Activated CD8-positive, alpha-beta T cell treated with anti-CD3 and anti-CD28 coated beads, Interleukin-2, amount 10 ng/mL, durations not matched to agents 7 days and 5 days (primary cell): ENCODE results near the gene MGLL. TPM values are rescaled to one million over a fixed set of nuclear protein-coding genes. Genes with fewer than 3 reads are reported as not detected.
A peak's percentile ranks its signal among the peaks of the same experiment; 100 is the strongest.

Experiments used
- ATAC-seq: fragments of 150-1000 bp; cut with Tn5 transposase; one replicate; pipeline ENCODE4 v1.10.0; 2021; ENCODE audit warnings: moderate library complexity
- CTCF ChIA-PET: fragments of 350-600 bp; sonication (Branson Sonifier 250); formaldehyde crosslinking; loops from one replicate; lab custom pipeline; 2021; ENCODE audit warnings: antibody characterized with exemption; lab: Charles Lee
- POLR2A ChIA-PET: fragments of 350-600 bp; sonication (Branson Sonifier 250); formaldehyde crosslinking; loops from one replicate; lab custom pipeline; 2021; ENCODE audit warnings: antibody characterized with exemption; lab: Charles Lee
- DNase-seq: peaks from one replicate; pipeline ENCODE4 v3.0.0-alpha.2; 2020
- H3K27ac Mint-ChIP-seq: one replicate; pipeline ENCODE4 v1.8.0; 2021; ENCODE audit warnings: mild to moderate bottlenecking, mixed read lengths
- H3K27me3 Mint-ChIP-seq: one replicate; pipeline ENCODE4 v1.8.0; 2021; ENCODE audit warnings: low read depth, mixed read lengths
- H3K36me3 Mint-ChIP-seq: one replicate; pipeline ENCODE4 v1.8.0; 2021; ENCODE audit warnings: low read depth, mixed read lengths
- H3K4me1 Mint-ChIP-seq: one replicate; pipeline ENCODE4 v1.8.0; 2021; ENCODE audit warnings: low read depth, mixed read lengths
- H3K4me3 Mint-ChIP-seq: one replicate; pipeline ENCODE4 v1.8.0; 2021; ENCODE audit warnings: mild to moderate bottlenecking, mixed read lengths
- H3K9me3 Mint-ChIP-seq: one replicate; pipeline ENCODE4 v1.8.0; 2022; ENCODE audit warnings: mixed read lengths; ENCODE audit not compliant: insufficient read depth
- total RNA-seq, 2 experiments: library from RNA; stranded (reverse); gene quantifications; one replicate each; pipeline ENCODE4 v1.2.3, GENCODE V29; 2021

Gene MGLL
- total RNA-seq, 2 experiments from 2014 or later: 1.5 to 2.2 TPM

DNA sequence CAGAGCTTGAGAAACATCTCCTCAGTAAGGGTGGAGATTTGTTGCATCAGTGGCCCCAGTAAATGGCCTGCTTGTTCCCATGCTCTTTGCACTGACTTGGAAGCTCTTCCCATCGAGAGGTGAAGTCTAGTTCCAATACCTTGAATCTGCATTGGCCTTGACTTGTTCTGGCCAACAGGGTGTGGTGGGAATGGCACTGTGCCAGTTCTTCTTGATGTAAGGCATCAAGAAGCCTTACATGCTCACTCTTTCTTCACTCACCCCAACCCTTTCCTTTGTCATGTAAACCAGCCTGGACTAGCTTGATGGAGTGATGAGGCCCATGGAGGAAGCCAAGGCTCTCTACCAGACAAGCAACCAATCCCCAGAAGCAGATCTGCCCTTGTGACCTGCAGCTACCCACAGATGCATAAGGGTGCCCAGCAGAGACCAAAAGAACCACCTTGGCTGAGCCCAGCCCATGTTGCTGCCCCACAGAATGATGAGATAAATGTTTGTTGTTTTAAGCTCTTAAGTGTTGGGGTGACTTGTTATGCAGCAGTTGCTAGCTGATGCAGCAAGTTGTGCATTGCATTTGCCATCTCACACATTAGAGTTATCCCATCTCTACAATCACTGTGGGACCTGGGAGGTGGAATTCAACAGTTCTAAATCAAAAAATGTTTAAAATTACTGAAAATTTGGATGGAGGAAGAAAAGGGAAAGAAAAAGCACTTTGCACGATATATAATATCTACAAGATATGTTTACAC lies 11.1 kb upstream of the MGLL start:
- Mint-ChIP-seq H3K4me3 (no peak overlapping the region), H3K27ac (no peak overlapping the region), H3K9me3 (peaks cover 18% of the 10 kb centered on the region), H3K4me1 (peaks cover 6% of the 10 kb centered on the region), H3K36me3 (peaks cover 1% of the 10 kb centered on the region), H3K27me3 (peaks cover 8% of the 10 kb centered on the region)
- ATAC-seq (no peak), DNase-seq (no peak)
- ChIA-PET CTCF (interaction anchor here (1.7 to 5.0 kb wide), 3 partner anchors 43 to 258 kb away, joined by 9 to 41 read pairs (median 13); no protein-coding TSS in a partner anchor), POLR2A (no interaction called here)

DNA sequence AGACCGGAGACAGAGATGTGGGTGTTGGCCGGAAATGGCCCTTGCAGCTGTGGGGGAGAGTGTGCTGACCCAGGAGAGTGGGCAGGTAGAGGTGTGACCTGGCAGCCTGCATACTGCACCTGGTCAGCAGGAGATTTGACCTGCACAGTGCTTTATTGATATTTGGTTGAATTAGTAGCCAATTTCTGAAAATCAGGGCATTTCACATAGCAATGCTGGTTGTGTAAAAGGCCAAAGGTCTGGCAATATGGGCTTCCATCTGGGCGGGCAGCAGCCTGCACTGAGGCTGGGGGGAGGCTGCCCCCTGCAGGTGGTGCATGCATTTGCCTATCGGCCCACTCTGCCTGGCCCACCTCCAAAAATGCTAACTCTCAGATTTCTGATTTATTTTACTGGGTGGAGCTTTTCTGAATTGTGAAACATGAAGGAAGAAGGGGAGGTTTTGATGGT lies 9.4 kb upstream of the MGLL start:
- no peak overlapping the region for H3K27ac Mint-ChIP-seq
- H3K36me3 Mint-ChIP-seq: peaks cover 4% of the 10 kb centered on the region
- peak; percentile 51 for DNase-seq
- H3K9me3 Mint-ChIP-seq: peaks cover 20% of the 10 kb centered on the region
- peaks cover 5% of the 10 kb centered on the region for H3K4me1 Mint-ChIP-seq
- H3K4me3 Mint-ChIP-seq: no peak overlapping the region
- peaks cover 12% of the 10 kb centered on the region for H3K27me3 Mint-ChIP-seq
- CTCF ChIA-PET: interaction anchor here (0.8 to 5.0 kb wide), 17 partner anchors 11 to 256 kb away, joined by 3 to 41 read pairs (median 5); no protein-coding TSS in a partner anchor
- POLR2A ChIA-PET: no interaction called here
- ATAC-seq: peak; percentile 64

DNA sequence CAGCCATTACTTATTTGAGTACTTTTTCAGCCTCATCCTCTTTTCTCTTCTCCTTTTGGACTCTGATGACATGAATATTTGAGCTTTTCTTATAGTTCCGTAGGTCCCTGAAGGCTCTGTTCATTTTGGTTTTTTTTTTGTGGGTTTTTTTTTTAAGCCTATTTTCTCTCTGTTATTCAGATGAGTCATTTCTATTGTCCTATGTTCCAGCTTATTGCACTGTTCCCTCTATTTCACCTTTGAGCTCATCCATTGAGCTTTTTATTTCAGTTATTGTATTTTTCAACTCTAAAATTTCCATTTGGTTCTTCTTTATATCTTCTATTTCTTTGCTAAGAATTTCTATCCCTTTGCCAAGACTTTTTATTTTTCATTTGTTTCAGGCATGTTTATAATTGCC lies 7.2 kb upstream of the MGLL start:
- Mint-ChIP-seq H3K4me3 (no peak overlapping the region), H3K27me3 (peaks cover 24% of the 10 kb centered on the region), H3K27ac (no peak overlapping the region), H3K36me3 (peaks cover 7% of the 10 kb centered on the region), H3K9me3 (peaks cover 25% of the 10 kb centered on the region), H3K4me1 (peaks cover 17% of the 10 kb centered on the region)
- ChIA-PET CTCF (interaction anchor here (0.8 to 2.2 kb wide), 2 partner anchors 38 to 255 kb away, joined by 3 to 13 read pairs; no protein-coding TSS in a partner anchor), POLR2A (no interaction called here)
- DNase-seq (no peak), ATAC-seq (no peak)

DNA sequence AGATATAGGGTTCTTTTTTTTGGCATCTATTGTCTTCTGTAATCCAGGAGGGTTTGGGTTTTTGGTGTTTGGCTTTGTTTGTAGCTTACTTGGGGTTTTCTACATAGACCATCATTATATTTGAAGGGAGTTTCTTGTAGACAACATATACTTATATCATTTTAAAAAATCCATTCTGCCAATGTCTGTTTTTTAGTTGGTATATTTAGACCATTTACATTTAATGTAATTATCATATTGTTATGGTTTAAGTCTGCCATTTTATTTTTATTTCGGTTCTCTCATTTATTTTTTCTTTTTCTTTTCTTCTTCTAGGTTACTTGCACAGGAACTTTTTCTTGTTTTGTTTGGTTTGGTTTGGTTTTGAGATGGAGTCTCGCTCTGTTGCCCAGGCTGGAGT lies 5.5 kb upstream of the MGLL start:
- H3K4me1 Mint-ChIP-seq: peaks cover 27% of the 10 kb centered on the region
- ATAC-seq: no peak
- POLR2A ChIA-PET: no interaction called here
- H3K36me3 Mint-ChIP-seq: peaks cover 7% of the 10 kb centered on the region
- no peak overlapping the region for H3K27ac Mint-ChIP-seq
- peaks cover 25% of the 10 kb centered on the region for H3K9me3 Mint-ChIP-seq
- no peak for DNase-seq
- no peak overlapping the region for H3K4me3 Mint-ChIP-seq
- peaks cover 36% of the 10 kb centered on the region for H3K27me3 Mint-ChIP-seq
- CTCF ChIA-PET: interaction anchor here (0.9 to 8.2 kb wide), 3 partner anchors 37 to 133 kb away, joined by 3 to 63 read pairs (median 13); no protein-coding TSS in a partner anchor

DNA sequence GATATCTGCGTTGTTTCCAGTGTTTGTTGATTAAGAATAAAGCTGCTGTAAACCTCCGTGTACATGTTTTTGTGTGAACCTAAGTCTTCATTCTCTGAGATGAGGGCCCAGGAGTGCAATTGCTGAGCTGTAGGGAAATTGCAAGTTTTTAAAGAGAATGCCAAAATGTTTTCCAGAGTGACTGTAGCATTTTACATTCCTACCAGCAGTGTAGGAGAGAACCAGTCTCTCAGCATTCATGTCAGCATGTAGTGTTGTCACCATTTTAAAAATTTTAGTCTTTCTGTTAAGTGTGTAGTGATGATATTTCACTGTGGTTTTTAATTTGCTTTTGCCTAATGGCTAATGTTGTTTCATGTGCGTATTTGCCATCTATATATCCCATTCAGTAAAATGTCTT lies 3.4 kb upstream of the MGLL start:
- ChIA-PET CTCF (interaction anchor here (8.2 kb wide), 1 partner anchor 35 kb away, joined by 63 read pairs; no protein-coding TSS in a partner anchor), POLR2A (interaction anchor here (0.6 kb wide), 1 partner anchor 15 kb away, joined by 3 read pairs; no protein-coding TSS in a partner anchor)
- Mint-ChIP-seq H3K4me3 (no peak overlapping the region), H3K27ac (no peak overlapping the region), H3K9me3 (peaks cover 25% of the 10 kb centered on the region), H3K4me1 (peaks cover 43% of the 10 kb centered on the region), H3K36me3 (peaks cover 10% of the 10 kb centered on the region), H3K27me3 (peaks cover 52% of the 10 kb centered on the region)
- no peak for DNase-seq
- ATAC-seq: no peak

DNA sequence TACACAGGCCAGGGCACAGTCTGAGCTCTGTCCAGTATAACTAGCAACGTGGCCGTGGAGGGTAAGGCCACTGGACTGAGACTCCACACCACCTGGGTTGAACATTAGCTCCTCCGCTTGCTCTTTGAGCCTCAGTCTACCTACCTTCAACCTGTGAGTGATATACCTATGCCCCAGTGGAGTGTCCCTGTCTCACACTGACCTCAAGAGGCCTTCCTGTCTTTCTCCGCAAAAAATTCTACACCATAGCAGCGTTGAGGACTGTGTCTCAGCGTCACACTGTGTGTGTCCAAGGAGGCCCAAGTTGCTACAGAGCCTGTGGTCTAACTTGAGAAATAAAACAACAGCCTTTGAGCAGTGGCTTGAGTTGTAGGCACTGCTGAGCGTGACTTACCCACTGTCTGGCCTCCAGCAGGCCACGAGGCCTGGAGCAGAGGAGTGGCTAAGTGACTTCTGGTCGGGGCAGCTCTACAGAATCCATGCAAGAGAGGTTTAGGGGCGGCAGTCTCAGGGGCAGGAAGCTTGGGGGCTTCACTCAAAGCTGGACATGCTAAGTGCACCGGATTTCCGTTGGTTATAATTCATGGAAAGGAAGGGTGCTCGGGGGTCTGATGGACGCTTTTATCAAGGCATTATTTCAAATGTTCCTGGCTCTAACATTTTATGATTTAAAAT lies 2.0 kb upstream of the MGLL start:
- peaks cover 43% of the 10 kb centered on the region for H3K4me1 Mint-ChIP-seq
- H3K27me3 Mint-ChIP-seq: peaks cover 54% of the 10 kb centered on the region
- H3K4me3 Mint-ChIP-seq: no peak overlapping the region
- ChIA-PET CTCF (interaction anchor here (0.9 to 8.2 kb wide), 2 partner anchors 34 to 84 kb away, joined by 3 to 63 read pairs; no protein-coding TSS in a partner anchor), POLR2A (no interaction called here)
- no peak for ATAC-seq
- DNase-seq: no peak
- no peak overlapping the region for H3K27ac Mint-ChIP-seq
- peaks cover 15% of the 10 kb centered on the region for H3K9me3 Mint-ChIP-seq
- peaks cover 8% of the 10 kb centered on the region for H3K36me3 Mint-ChIP-seq

DNA sequence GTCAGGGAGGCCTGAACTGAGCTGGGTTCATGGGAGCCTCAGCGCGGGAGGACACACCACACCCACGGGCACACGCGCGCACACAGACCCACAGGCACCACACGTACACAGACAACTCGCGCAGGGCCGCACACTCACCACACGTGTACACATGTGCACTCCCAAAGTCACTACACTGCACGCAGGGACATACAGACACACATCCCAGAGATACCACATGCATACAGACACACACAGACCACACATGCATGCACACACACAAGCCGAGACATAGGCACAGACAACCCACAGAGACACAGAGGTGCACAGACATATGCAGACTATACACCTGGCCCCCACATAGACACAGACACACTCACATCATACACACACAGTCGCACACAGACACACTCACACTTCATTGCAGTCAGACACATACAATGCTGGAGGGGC lies 1.1 kb upstream of the MGLL start:
- Mint-ChIP-seq H3K36me3 (peaks cover 8% of the 10 kb centered on the region), H3K27ac (peak overlapping the region; percentile 3), H3K4me1 (peaks cover 43% of the 10 kb centered on the region), H3K9me3 (peaks cover 7% of the 10 kb centered on the region), H3K4me3 (peak overlapping the region; percentile 48), H3K27me3 (peaks cover 59% of the 10 kb centered on the region)
- DNase-seq (no peak), ATAC-seq (no peak)
- ChIA-PET POLR2A (no interaction called here), CTCF (interaction anchor here (0.9 to 8.2 kb wide), 2 partner anchors 33 to 84 kb away, joined by 3 to 63 read pairs; no protein-coding TSS in a partner anchor)

DNA sequence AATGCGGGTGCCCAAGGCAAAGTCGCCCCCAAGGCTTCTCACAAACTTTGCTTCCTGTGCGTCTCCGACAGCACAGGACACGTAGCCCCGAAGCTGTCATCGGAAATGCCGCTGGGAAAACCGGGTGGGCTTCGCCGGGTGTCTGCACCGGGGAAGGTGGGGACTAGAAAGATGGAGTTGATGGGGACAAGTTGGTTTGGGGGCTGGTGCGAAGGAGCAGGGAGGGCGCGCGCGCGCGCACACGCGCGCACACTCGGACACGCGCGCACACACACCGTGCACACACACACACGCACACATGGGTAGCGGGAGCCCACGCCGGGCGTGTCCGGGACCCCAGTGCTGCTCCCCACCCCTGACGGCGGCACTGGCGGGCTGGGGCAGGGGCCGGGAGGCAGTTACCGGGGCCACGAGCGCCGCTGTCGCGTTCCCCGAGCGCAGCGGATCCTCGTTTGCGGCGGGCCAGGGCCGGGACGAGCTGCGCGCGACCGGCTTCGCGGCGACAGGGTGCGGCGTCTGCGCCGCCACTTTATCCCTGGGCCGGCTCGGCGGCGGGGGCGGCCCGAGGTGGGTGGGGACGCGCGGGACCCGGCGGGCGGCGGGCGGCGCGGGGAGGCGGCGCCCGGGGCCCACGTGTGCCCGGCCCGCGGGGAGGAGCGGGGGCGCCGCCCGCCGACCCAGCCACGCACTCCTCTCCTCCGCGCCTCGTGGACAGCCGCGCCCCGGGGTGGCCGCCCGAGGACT lies 539 bp upstream of the MGLL start:
- peak; percentile 67 for ATAC-seq
- peaks cover 8% of the 10 kb centered on the region for H3K36me3 Mint-ChIP-seq
- CTCF ChIA-PET: interaction anchor here (0.8 to 8.2 kb wide), 3 partner anchors 23 to 126 kb away, joined by 3 to 63 read pairs (median 5); no protein-coding TSS in a partner anchor
- DNase-seq: peak; percentile 44
- peaks cover 58% of the 10 kb centered on the region for H3K27me3 Mint-ChIP-seq
- POLR2A ChIA-PET: no interaction called here
- peaks cover 43% of the 10 kb centered on the region for H3K4me1 Mint-ChIP-seq
- peaks cover 6% of the 10 kb centered on the region for H3K9me3 Mint-ChIP-seq
- peak overlapping the region; percentile 85 for H3K27ac Mint-ChIP-seq
- H3K4me3 Mint-ChIP-seq: peak overlapping the region; percentile 86

DNA sequence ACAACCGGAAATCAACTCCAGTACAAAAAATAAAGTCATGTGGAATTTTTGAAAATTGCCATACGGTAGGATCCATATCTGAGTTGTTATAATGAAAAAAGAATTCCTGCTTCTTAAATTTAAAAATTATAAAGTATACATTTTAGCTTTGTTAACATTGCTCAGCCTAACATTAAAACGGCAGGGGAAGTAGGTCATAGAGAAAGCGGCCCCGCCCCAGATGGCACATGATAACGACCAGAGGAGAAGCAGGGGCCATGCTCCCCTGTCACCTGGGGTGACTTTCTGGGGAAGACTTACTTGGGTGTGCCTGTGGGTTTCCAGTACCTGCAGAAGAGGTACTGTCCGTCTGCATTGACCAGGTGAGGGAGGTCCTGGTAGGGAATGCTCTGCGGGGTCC lies 921 bp downstream of the MGLL start:
- peaks cover 53% of the 10 kb centered on the region for H3K27me3 Mint-ChIP-seq
- H3K4me1 Mint-ChIP-seq: peaks cover 41% of the 10 kb centered on the region
- no peak for DNase-seq
- ChIA-PET POLR2A (interaction anchor here (1.0 kb wide), 1 partner anchor 22 kb away, joined by 3 read pairs; no protein-coding TSS in a partner anchor), CTCF (interaction anchor here (0.7 to 8.2 kb wide), 3 partner anchors 10 to 246 kb away, joined by 3 to 63 read pairs (median 4); no protein-coding TSS in a partner anchor)
- peaks cover 3% of the 10 kb centered on the region for H3K36me3 Mint-ChIP-seq
- peaks cover 1% of the 10 kb centered on the region for H3K9me3 Mint-ChIP-seq
- no peak overlapping the region for H3K4me3 Mint-ChIP-seq
- no peak overlapping the region for H3K27ac Mint-ChIP-seq
- ATAC-seq: no peak

DNA sequence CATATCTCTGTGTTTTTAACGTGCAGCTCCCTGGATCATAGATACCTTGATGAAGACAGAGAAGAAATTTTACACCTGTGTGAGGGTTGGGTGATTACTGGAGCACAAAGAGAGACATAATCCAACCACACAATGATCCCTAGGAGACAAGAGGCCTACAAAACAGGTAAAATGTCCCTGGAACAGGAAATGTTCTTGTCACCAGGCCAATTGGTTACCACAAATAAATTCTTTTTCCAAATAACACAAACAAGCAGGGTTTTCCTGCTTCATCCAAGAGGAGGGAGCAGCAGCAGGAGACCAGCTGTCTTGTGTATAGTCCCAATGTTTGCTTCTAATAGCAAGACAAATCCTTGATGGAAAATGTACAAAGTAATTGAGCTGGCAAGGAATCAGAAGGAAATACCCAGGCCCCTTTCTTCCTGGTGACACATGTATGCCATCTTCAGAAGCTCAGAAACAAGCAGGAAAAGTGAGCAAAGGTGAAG lies 1.4 kb downstream of the MGLL start:
- POLR2A ChIA-PET: interaction anchor here (1.0 kb wide), 1 partner anchor 22 kb away, joined by 3 read pairs; no protein-coding TSS in a partner anchor
- ATAC-seq: no peak
- H3K4me3 Mint-ChIP-seq: no peak overlapping the region
- H3K4me1 Mint-ChIP-seq: peaks cover 40% of the 10 kb centered on the region
- DNase-seq: no peak
- H3K27me3 Mint-ChIP-seq: peaks cover 52% of the 10 kb centered on the region
- H3K36me3 Mint-ChIP-seq: peaks cover 2% of the 10 kb centered on the region
- CTCF ChIA-PET: interaction anchor here (0.7 to 8.2 kb wide), 2 partner anchors 10 to 30 kb away, joined by 4 to 63 read pairs; no protein-coding TSS in a partner anchor
- H3K27ac Mint-ChIP-seq: no peak overlapping the region
- H3K9me3 Mint-ChIP-seq: no peaks in the 10 kb centered on the region
